ENCODE measurements around the gene WIF1.

Gene WIF1

GRCh38 chr12:65169320-65170208 is 48.5 kb upstream of the WIF1 start, which contains the start of gene LEMD3 (continued):
- TF ChIP-seq ZNF391 (tag by site-specific recombination; IDR thresholded peaks at IDR 0.05; ENCODE audit: borderline replicate concordance, low read depth): 0 out of 2 replicates have a peak, but pooled peaks have one; percentile 40
- peak; percentile 92 for TF ChIP-seq YY1 (tag by site-specific recombination; IDR thresholded peaks at IDR 0.05)
- peak; percentile 81 for TF ChIP-seq YY2 (tag by site-specific recombination; IDR thresholded peaks at IDR 0.05)
- peak; percentile 79 for TF ChIP-seq HIC1 (tag by site-specific recombination; IDR thresholded peaks at IDR 0.05)
- TF ChIP-seq ZBTB26 (tag by site-specific recombination; optimal IDR thresholded peaks at IDR 0.05): peak; percentile 82
- peak; percentile 65 for TF ChIP-seq KLF17 (tag by site-specific recombination; IDR thresholded peaks at IDR 0.05)
- peak; percentile 95 for TF ChIP-seq ZNF580 (tag by site-specific recombination; IDR thresholded peaks at IDR 0.05)
- no peak for TF ChIP-seq ZNF510 (tag by site-specific recombination; IDR thresholded peaks at IDR 0.05; ENCODE audit: insufficient replicate concordance)
- 0 out of 2 replicates have a peak, but pooled peaks have one; percentile 17 for TF ChIP-seq ZNF449 (tag by site-specific recombination; IDR thresholded peaks at IDR 0.05)
- TF ChIP-seq ZBTB10 (tag by site-specific recombination; IDR thresholded peaks at IDR 0.05): no peak
- 0 out of 2 replicates have a peak, but pooled peaks have one; percentile 34 for TF ChIP-seq KLF7 (tag by site-specific recombination; IDR thresholded peaks at IDR 0.05; ENCODE audit: borderline replicate concordance)
- TF ChIP-seq GLIS1 (tag by site-specific recombination; IDR thresholded peaks at IDR 0.05): peak; percentile 72
- peak; percentile 76; the same call in 1 of the 2 replicates for TF ChIP-seq PRDM1 (tag by site-specific recombination; IDR thresholded peaks at IDR 0.05)
- TF ChIP-seq ZNF24 (tag by site-specific recombination; IDR thresholded peaks at IDR 0.05): peak; percentile 78; the same call in 1 of the 2 replicates
- peak; percentile 18; the same call in 1 of the 2 replicates for TF ChIP-seq ZBTB20 (tag by site-specific recombination; IDR thresholded peaks at IDR 0.05)
- TF ChIP-seq KLF10 (tag by site-specific recombination; IDR thresholded peaks at IDR 0.05): peak; percentile 41; the same call in 1 of the 2 replicates
- TF ChIP-seq ZNF529 (tag by site-specific recombination; IDR thresholded peaks at IDR 0.05; ENCODE audit: insufficient replicate concordance): no peak
- TF ChIP-seq CTCF (tag by site-specific recombination; IDR thresholded peaks at IDR 0.05): peak; percentile 19; the same call in 1 of the 2 replicates
- no peak for TF ChIP-seq ZNF416 (tag by site-specific recombination; IDR thresholded peaks at IDR 0.05)
- TF ChIP-seq ZNF423 (tag by site-specific recombination; IDR thresholded peaks at IDR 0.05): no peak
- peak; percentile 83 for TF ChIP-seq SP7 (tag by site-specific recombination; IDR thresholded peaks at IDR 0.05)
- no peak for TF ChIP-seq ZNF544 (tag by site-specific recombination; IDR thresholded peaks at IDR 0.05)
- 0 out of 2 replicates have a peak, but pooled peaks have one; percentile 71 for TF ChIP-seq ZSCAN5A (tag by site-specific recombination; IDR thresholded peaks at IDR 0.05)
- 0 out of 2 replicates have a peak, but pooled peaks have one; percentile 14 for TF ChIP-seq ZNF623 (tag by site-specific recombination; IDR thresholded peaks at IDR 0.05)
- TF ChIP-seq WT1 (tag by site-specific recombination; IDR thresholded peaks at IDR 0.05): peak; percentile 65; the same call in 1 of the 2 replicates

Data from HEK293 (cell line).